HS-5 (cell line): ENCODE measurements around the gene SPAG16.
"Not testable (repeated sequence)": the region's sequence is repeated elsewhere in the genome, so short reads cannot be mapped to it uniquely, and the experiment has no call there.

ENCODE experiments used
- DNase-seq: peaks from one replicate; pipeline ENCODE4 v3.0.0-alpha.2; 2012; ENCODE audit warnings: low read depth

The SPAG16 gene

GRCh38 chr2:213703406-213704098 is 419.3 kb downstream of the SPAG16 start:
- no peak for DNase-seq

DNA sequence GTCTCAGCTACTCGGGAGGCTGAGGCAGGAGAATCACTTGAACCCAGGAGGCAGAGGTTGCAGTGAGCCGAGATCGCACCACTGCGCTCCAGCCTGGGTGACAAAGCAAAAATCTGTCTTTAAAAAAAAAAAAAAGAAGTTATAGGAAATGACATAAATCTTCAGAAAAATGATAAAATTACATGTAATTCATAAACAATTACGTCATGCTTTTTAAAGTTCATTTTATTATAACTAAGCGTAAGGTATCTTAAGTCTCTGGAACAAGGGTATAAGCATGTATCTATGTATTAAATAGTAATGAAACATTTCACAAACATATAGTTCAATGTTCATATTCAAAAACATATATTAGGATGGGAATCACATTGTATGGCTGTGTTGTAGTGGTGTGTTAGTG is 425.9 kb downstream of the SPAG16 start:
- no peak for DNase-seq

DNA sequence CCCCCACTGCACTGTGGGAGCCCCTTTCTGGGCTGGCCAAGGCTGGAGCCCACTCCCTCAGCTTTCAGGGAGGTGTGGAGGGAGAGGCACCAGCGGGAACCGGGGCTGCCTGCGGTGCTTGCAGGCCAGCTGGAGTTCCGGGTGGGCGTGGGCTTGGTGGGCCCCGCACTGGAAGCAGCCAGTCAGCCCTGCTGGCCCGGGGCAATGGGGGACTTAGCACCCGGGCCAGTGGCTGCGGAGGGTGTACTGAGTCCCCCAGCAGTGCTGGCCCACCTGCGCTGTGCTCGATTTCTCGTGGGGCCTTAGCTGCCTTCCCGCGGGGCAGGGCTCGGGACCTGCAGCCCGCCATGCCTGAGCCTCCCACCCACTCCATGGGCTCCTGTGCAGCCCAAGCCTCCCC is 434.1 kb downstream of the SPAG16 start:
- not testable (repeated sequence) for DNase-seq

GRCh38 chr2:213722565-213722964 is 438.3 kb downstream of the SPAG16 start:
- no peak for DNase-seq

- DNase-seq = no peak
Observed at GRCh38 chr2:213723041-213723560, 438.8 kb downstream of the SPAG16 start.

GRCh38 chr2:213723707-213724106 is 439.4 kb downstream of the SPAG16 start:
- DNase-seq = no peak

- DNase-seq = no peak
Observed at GRCh38 chr2:213726101-213726500, 441.8 kb downstream of the SPAG16 start.

DNA sequence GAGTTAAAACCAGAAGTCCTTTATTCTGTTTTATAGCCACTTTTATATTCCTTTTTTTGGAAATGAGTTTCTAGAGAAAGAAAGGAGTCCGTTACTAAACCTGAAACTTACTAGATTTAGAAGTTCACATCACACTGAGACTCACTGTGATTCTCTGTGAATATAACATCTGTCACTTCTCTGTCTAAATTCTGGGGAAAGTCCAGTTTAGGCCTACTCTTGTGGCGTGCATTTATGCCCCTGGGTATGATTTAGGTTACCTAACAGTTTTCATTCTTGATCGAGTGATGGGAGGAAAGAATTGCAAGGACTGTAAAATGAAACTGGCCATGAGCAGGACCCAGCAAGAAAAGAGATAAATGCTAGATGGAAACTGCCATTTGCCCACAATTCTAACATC is 449.6 kb downstream of the SPAG16 start:
- DNase-seq = no peak

DNA sequence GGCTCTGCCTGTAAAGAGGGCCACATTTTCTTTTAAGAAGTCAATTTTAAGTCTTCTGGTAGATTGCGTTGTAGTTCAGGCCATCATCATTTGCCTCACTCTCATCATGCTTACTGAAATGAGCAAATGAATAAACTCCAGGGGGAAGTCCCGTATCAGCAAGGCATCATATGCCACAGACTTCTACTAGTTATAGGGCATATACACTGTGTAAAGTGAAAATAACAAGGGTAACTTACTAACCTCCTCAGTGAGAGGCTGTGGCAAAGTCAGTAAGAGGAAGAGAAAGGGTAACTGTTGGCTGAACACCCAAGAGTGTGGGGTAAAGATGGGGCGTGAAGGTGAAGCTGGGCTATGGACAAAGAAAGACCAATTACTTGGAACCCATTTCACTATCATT is 456.2 kb downstream of the SPAG16 start:
- no peak for DNase-seq

- no peak for DNase-seq
Observed at GRCh38 chr2:213751446-213751845, 467.2 kb downstream of the SPAG16 start.

DNA sequence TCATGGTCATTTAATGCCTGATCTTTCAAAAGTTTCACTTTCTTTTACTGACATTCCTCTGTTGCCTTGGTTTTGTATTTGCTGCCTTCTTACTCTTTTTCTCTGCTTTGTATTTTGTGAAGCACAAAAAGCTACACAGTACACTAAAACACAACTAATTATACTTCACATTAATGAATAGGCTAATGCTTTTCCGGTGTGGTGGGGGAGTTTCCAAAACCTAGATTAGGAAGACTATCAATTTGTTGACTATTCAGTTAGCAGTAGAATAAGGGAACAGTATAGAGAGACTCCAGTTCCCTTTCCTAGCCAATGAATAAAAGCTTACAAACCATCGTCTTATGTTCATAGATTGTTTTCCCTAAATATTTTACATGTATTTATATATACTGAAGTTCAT is 468.3 kb downstream of the SPAG16 start:
- DNase-seq = no peak

- DNase-seq = no peak
Observed at GRCh38 chr2:213757525-213757924, 473.3 kb downstream of the SPAG16 start.

DNA sequence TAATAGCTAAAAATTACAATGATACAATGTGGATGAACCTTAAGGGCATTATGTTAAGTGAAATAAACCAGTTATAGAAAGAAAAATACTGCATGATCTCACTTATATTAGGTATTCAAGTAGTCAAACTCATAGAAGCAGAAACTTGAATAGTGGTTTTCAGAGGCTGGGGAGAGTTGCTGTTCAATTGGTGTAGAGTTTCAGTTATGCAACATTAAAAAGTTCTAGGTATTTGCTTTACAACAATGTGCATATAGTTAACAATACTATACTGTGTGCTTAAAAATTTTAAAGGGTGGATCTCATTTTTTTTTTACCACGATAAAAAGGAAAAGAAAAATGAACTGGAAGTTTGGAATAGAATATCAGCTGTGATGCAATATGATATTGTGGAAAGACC is 479.1 kb downstream of the SPAG16 start:
- no peak for DNase-seq

DNA sequence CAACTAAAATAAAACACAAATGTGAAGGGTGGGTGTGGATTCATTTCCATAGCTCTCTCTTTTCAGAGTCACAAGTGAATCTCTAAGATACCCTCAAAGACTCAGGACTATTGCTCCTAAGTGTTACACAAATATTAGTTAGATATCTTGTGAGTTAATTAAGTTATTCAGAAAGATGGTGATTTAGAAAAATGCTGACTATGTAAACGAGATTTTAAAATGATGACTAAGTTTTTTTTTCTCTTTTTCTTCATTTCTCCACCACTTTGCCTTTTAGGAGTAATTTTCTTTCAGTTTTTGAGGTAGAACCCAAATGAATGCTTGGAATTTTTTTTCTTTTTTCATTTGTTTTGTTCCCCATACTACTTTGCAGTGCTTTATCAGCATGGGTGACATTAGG is 479.7 kb downstream of the SPAG16 start:
- no peak for DNase-seq

DNA sequence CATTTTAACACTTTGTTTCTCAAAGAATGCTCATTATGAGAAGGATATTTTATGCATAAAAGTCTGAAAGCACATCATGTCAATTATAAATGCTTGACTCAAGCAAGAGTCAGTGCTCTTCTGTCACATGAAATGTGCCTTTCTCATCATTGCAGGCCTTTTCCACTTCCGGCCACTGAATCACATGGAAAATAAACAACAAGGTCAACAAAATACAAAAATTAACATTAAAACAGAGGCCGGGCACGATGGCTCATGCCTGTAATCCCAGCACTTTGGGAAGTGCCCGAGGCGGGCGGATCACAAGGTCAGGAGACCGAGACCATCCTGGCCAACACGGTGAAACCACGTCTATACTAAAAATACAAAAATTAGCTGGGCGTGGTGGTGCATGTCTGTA is 480.6 kb downstream of the SPAG16 start:
- no peak for DNase-seq

- no peak for DNase-seq
Observed at GRCh38 chr2:213766062-213766461, 481.8 kb downstream of the SPAG16 start.

- no peak for DNase-seq
Observed at GRCh38 chr2:213766465-213766901, 482.2 kb downstream of the SPAG16 start.

DNA sequence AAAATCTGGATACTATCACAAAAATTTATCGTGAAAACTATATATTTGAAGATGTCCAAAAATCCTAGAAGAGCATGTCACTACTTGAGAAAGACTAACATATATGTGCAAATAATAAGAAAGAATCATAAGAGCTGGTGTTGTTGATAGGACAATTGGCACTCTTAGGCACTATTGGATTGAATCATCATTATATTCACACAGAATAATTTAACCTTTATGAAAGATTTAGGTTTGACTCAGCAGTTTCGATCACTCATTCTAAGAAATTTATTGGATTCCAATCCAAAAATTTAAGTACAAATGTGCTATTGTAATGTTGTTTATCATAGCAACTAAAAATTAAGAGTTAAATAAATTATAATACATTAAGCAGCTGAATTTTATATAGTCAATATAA is 503.6 kb downstream of the SPAG16 start:
- no peak for DNase-seq

DNA sequence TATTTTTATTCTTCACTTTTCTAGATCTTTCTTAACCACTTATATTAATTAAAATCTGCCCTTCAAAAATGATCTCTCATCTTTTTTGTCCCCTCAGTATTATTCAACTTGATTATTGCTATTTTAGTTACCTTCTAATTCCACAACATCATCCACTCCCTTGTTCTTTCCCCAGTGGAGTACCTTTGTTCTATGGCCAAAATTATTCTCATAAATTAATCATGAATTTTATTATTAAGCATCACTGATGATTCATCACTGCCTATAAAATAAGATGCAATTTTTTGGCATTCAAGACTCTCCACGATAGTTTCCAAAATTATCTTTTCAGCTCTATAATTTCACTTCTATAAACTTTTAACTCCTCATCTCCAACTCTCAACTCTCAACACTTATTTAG is 505.7 kb downstream of the SPAG16 start:
- DNase-seq = no peak

- no peak for DNase-seq
Observed at GRCh38 chr2:213792045-213792444, 507.8 kb downstream of the SPAG16 start.

- DNase-seq = peak; percentile 22
Observed at GRCh38 chr2:213806125-213806726, 522.0 kb downstream of the SPAG16 start.

- DNase-seq = no peak
Observed at GRCh38 chr2:213816583-213816982, 532.3 kb downstream of the SPAG16 start.

- DNase-seq = no peak
Observed at GRCh38 chr2:213818436-213818835, 534.2 kb downstream of the SPAG16 start.

DNA sequence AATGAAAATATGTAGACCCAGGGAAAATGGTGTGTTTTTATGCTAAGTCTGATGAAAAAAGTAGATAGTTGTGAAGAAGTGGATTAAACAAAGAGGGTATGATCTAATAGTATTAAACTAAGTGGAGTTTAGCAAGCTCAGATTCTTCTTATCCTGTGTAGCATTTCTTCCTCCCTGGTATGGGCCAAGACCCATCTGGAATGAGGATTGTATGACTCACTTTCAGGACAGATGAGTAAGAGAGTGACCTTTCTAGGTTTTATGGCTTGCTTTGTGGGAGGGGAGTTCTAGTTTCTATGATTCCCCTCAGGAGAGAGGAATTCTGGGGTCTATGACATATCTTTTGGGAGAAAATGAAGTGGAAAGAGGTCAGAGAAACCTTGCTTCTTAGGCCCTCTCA is 550.1 kb downstream of the SPAG16 start:
- peak; percentile 88 for DNase-seq
